GM12892 (cell line): ENCODE measurements around the gene CDH4.

Source experiments
- DNase-seq: peaks from one replicate; pipeline ENCODE4 v3.0.0; 2011; ENCODE audit not compliant: insufficient read length
- FAIRE-seq: peaks from 2 replicates; lab custom pipeline; 2011; peaks lifted over from hg19 to GRCh38; lab: Jason Lieb, UNC
- POLR2A ChIP-seq: IDR thresholded peaks from 2 replicates; pipeline ENCODE4 v1.6.1; 2011; ENCODE audit warnings: low read depth, low read length, control low read depth
- POLR2AphosphoS5 ChIP-seq: IDR thresholded peaks from 2 replicates; pipeline ENCODE4 v1.6.1; 2011; ENCODE audit warnings: low read depth, low read length, control low read depth
- TAF1 ChIP-seq: IDR thresholded peaks from 2 replicates; pipeline ENCODE4 v1.6.1; 2011; ENCODE audit warnings: low read depth, mild to moderate bottlenecking, control low read depth, low read length, borderline replicate concordance

CDH4 gene

GRCh38 chr20:61819921-61820825 lies 568.1 kb downstream of the CDH4 start:
- DNase-seq (no peak), FAIRE-seq (no peak)
- no peak for TF ChIP-seq POLR2AphosphoS5
- TF ChIP-seq POLR2A = no peak
- TF ChIP-seq TAF1 = no peak

- FAIRE-seq (no peak), DNase-seq (no peak)
- no peak for TF ChIP-seq POLR2AphosphoS5
Measured at GRCh38 chr20:61821735-61822134, 569.7 kb downstream of the CDH4 start.

DNA sequence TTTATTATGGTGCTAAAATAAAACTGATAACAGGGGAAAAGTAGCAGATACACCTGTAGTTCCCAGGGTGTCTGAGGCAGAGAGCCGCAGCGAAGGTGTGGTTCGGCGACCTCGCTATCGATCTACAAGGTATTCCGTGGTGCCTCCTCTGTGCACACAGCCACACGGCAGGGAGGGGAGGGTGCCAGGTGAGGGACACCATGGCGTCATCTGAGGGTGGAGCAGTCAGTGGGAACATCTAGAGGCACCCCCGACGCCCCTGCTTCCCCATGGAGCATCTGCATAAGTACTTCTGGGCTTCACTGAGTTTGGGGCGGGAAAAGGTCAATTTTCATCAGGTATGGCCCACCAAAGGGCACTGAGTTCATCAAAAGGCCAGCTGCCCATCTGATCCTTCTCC lies 570.3 kb downstream of the CDH4 start:
- no peak for TF ChIP-seq POLR2AphosphoS5
- no peak for TF ChIP-seq POLR2A
- TF ChIP-seq TAF1 = no peak
- FAIRE-seq (no peak), DNase-seq (no peak)

GRCh38 chr20:61823242-61823641 lies 571.2 kb downstream of the CDH4 start:
- DNase-seq = no peak
- FAIRE-seq = no peak
- TF ChIP-seq POLR2A (no peak), POLR2AphosphoS5 (no peak), TAF1 (no peak)

- TF ChIP-seq POLR2AphosphoS5 = no peak
- no peak for TF ChIP-seq TAF1
- TF ChIP-seq POLR2A = no peak
- no peak for DNase-seq
- no peak for FAIRE-seq
Measured at GRCh38 chr20:61828891-61829290, 576.8 kb downstream of the CDH4 start.

DNA sequence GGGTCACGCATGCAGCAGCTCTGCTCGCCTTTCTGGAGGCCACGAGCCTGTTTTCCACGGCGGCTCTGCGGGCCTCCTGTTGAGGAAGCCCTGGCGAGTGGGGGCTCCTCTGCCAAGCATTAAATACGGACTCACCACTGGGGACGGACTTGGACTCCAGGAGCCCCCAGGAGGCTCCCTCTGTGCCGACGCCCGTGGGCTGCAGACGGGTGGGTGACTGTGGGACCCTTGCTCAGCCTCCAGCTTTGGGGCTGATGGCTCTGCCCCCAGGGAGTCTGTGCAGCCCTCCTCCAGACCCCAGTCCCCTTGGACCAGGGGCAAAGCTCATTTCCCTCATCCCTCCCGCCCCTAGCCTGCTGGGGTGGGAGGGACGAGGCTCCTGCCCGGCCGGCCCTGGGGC lies 577.5 kb downstream of the CDH4 start:
- FAIRE-seq = no peak
- TF ChIP-seq POLR2AphosphoS5 (no peak), TAF1 (no peak), POLR2A (no peak)

GRCh38 chr20:61830241-61830930 lies 578.3 kb downstream of the CDH4 start:
- TF ChIP-seq POLR2AphosphoS5 (no peak), POLR2A (no peak), TAF1 (no peak)
- DNase-seq = no peak
- no peak for FAIRE-seq

More for the DNA sequence above, 577.5 kb downstream of the CDH4 start:
- DNase-seq = no peak

GRCh38 chr20:61830991-61831390 lies 578.9 kb downstream of the CDH4 start:
- FAIRE-seq (no peak), DNase-seq (no peak)
- TF ChIP-seq POLR2A = no peak
- no peak for TF ChIP-seq POLR2AphosphoS5
- no peak for TF ChIP-seq TAF1

GRCh38 chr20:61832181-61832580 lies 580.1 kb downstream of the CDH4 start:
- TF ChIP-seq POLR2AphosphoS5 (no peak), TAF1 (no peak), POLR2A (no peak)
- FAIRE-seq = no peak
- DNase-seq = no peak

GRCh38 chr20:61833807-61834610 lies 581.9 kb downstream of the CDH4 start:
- FAIRE-seq (no peak), DNase-seq (no peak)
- TF ChIP-seq POLR2AphosphoS5 = no peak
- TF ChIP-seq POLR2A = no peak
- no peak for TF ChIP-seq TAF1

DNA sequence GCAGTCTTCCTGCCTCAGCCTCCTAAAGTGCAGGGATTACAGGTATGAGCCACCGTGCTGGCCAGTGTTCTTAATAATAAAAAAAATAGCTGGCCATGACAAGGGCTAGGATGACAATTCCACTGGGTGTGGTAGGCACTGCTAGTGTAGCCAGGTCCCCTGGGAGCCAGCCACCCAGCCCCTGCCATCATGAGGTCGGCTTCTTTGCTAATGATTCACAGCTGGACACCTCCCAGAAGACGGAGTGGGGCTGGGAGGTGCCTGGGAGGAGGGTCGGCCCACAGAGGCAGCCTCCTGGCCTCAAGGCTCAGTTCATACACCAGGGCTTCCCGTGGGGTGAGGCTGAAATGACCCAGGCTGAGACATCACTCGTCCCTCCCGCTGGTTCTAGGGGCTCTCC lies 583.2 kb downstream of the CDH4 start:
- FAIRE-seq (no peak), DNase-seq (no peak)
- TF ChIP-seq POLR2AphosphoS5 (no peak), POLR2A (no peak), TAF1 (no peak)
